HepG2 (cell line): ENCODE results near the gene SYNC. TPM values are rescaled to one million over a fixed set of nuclear protein-coding genes. Genes with fewer than 3 reads are reported as not detected.

Source experiments
- KDM2A ChIP-seq: sonication (generic); formaldehyde crosslinking; IDR thresholded peaks from 2 replicates; pipeline ENCODE4 v1.4.0; 2020; ENCODE audit warnings: low read depth, missing genetic modification reagents, borderline replicate concordance
- MAF1 ChIP-seq: sonication (generic); formaldehyde crosslinking; IDR thresholded peaks from 2 replicates; pipeline ENCODE4 v1.5.0; 2020; ENCODE audit warnings: missing genetic modification reagents, borderline replicate concordance
- MEF2D ChIP-seq: sonication (generic); formaldehyde crosslinking; IDR thresholded peaks from 2 replicates; pipeline ENCODE4 v1.5.1; 2020; ENCODE audit warnings: mild to moderate bottlenecking, missing genetic modification reagents
- SMAD1 ChIP-seq: sonication (generic); formaldehyde crosslinking; IDR thresholded peaks from 2 replicates; pipeline ENCODE4 v1.4.0; 2020; ENCODE audit warnings: missing genetic modification reagents, low read depth, mild to moderate bottlenecking, borderline replicate concordance
- STAT5B ChIP-seq: sonication (generic); formaldehyde crosslinking; IDR thresholded peaks from 2 replicates; pipeline ENCODE4 v1.4.0; 2020; ENCODE audit warnings: missing genetic modification reagents
- ZMAT5 ChIP-seq: sonication (generic); formaldehyde crosslinking; IDR thresholded peaks from 2 replicates; pipeline ENCODE4 v1.5.0; 2020; ENCODE audit warnings: mild to moderate bottlenecking, low read depth, missing genetic modification reagents, borderline replicate concordance
- ZNF281 ChIP-seq: sonication (generic); formaldehyde crosslinking; IDR thresholded peaks from 2 replicates; pipeline ENCODE4 v1.4.0; 2020; ENCODE audit warnings: missing genetic modification reagents, borderline replicate concordance
- ZNF407 ChIP-seq: sonication (generic); formaldehyde crosslinking; IDR thresholded peaks from one replicate; pipeline ENCODE4 v1.5.1; 2020; ENCODE audit warnings: mild to moderate bottlenecking, missing genetic modification reagents; ENCODE audit errors: not compliant biosample characterization
- ZNF609 ChIP-seq: sonication (generic); formaldehyde crosslinking; IDR thresholded peaks from 2 replicates; pipeline ENCODE4 v1.4.0; 2020; ENCODE audit warnings: mild to moderate bottlenecking, missing genetic modification reagents, borderline replicate concordance
- ZNF619 ChIP-seq: sonication (generic); formaldehyde crosslinking; IDR thresholded peaks from 2 replicates; pipeline ENCODE4 v1.4.0; 2020; ENCODE audit warnings: mild to moderate bottlenecking, missing genetic modification reagents
- polyA plus RNA-seq, 8 experiments: library from polyadenylated mRNA; depleted of rRNA in 3 of 8; stranded (reverse) in 7 of 8; unstranded in 1 of 8; fragments of >200 nt; fragmentation: Illumina TruSeq in 4 of 8; extraction: Trizol in 4 of 8; gene quantifications; 2 replicates each; pipeline versions ENCODE4 v1.2.1 to v1.2.3, GENCODE V29; 2011 to 2016; ENCODE audit warnings: low read depth in 4 of 8, missing spikeins in 1 of 8, mixed read lengths in 1 of 8; ENCODE audit not compliant: insufficient read depth in 1 of 8
- total RNA-seq, 5 experiments: library from RNA; depleted of rRNA; stranded (reverse); fragments of >200 nt; fragmentation: Illumina TruSeq; extraction: Trizol; gene quantifications; 2 replicates each; pipeline ENCODE4 v1.2.3, GENCODE V29; 2016; ENCODE audit warnings: low read depth in 1 of 5

SYNC gene
- total and polyA plus RNA-seq, 2 of the 13 experiments (the other 11 are each of a cell fraction or from before 2014, with no cell fraction given): 2.4 to 5.4 TPM

GRCh38 chr1:32716312-32717148 lies 14.0 kb upstream of the SYNC start (continued):
- 0 out of 2 replicates have a peak, but pooled peaks have one; percentile 51 for TF ChIP-seq ZNF609 (CRISPR knock-in tag)
- TF ChIP-seq ZMAT5 (CRISPR knock-in tag): no peak
- peak; percentile 45; the same call in 1 of the 2 replicates for TF ChIP-seq ZNF619 (CRISPR knock-in tag)
- TF ChIP-seq ZNF407: no peak
- TF ChIP-seq MAF1 (CRISPR knock-in tag): no peak
- TF ChIP-seq SMAD1 (CRISPR knock-in tag): peak; percentile 55; the same call in 1 of the 2 replicates
- no peak; the same call in 1 of the 2 replicates for TF ChIP-seq MEF2D
- TF ChIP-seq KDM2A (CRISPR knock-in tag): peak; percentile 26; the same call in 1 of the 2 replicates
- peak; percentile 98 for TF ChIP-seq ZNF281 (CRISPR knock-in tag)
- no peak for TF ChIP-seq STAT5B (CRISPR knock-in tag)
